Kidney epithelial cell (primary cell): ENCODE results near the gene GBE1. TPM values are rescaled to one million over a fixed set of nuclear protein-coding genes. Genes with fewer than 3 reads are reported as not detected.

Source experiments
- DNase-seq: peaks from one replicate; pipeline ENCODE4 v3.0.0-alpha.2; 2010; ENCODE audit warnings: low read depth
- H3K27me3 ChIP-seq: 2 replicates; pipeline ENCODE4 v1.6.0; 2011; ENCODE audit warnings: low read length; ENCODE audit not compliant: control insufficient read depth, insufficient read depth
- H3K36me3 ChIP-seq: 2 replicates; pipeline ENCODE4 v1.5.1; 2011; ENCODE audit warnings: low read length; ENCODE audit not compliant: control insufficient read depth, insufficient read depth
- H3K4me3 ChIP-seq: 2 replicates; pipeline ENCODE4 v1.5.1; 2011; ENCODE audit warnings: low read depth, mild to moderate bottlenecking, control low read depth, low read length
- total RNA-seq: library from RNA; depleted of rRNA; stranded (reverse); fragments of >200 nt; gene quantifications from 2 replicates; pipeline ENCODE4 v1.2.3, GENCODE V29; 2015
- TF ChIP-seq, protein P1 (sequence below): IDR thresholded peaks from 2 replicates; pipeline ENCODE4 v1.5.1; 2011; ENCODE audit warnings: mild to moderate bottlenecking, moderate library complexity, low read length, control low read depth, inconsistent platforms; ENCODE audit not compliant: insufficient read depth, poor library complexity, severe bottlenecking

The GBE1 gene
- total RNA-seq, 1 donor from 2014 or later, result 30.8 TPM

GRCh38 chr3:81540787-81541186 is 220.7 kb downstream of the GBE1 start:
- DNase-seq, result no peak
- Histone ChIP-seq H3K36me3 (no peaks in the 10 kb centered on the region), H3K27me3 (no peaks in the 10 kb centered on the region), H3K4me3 (no peak overlapping the region)
- TF ChIP-seq, protein P1, sequence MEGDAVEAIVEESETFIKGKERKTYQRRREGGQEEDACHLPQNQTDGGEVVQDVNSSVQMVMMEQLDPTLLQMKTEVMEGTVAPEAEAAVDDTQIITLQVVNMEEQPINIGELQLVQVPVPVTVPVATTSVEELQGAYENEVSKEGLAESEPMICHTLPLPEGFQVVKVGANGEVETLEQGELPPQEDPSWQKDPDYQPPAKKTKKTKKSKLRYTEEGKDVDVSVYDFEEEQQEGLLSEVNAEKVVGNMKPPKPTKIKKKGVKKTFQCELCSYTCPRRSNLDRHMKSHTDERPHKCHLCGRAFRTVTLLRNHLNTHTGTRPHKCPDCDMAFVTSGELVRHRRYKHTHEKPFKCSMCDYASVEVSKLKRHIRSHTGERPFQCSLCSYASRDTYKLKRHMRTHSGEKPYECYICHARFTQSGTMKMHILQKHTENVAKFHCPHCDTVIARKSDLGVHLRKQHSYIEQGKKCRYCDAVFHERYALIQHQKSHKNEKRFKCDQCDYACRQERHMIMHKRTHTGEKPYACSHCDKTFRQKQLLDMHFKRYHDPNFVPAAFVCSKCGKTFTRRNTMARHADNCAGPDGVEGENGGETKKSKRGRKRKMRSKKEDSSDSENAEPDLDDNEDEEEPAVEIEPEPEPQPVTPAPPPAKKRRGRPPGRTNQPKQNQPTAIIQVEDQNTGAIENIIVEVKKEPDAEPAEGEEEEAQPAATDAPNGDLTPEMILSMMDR, result no peak

DNA sequence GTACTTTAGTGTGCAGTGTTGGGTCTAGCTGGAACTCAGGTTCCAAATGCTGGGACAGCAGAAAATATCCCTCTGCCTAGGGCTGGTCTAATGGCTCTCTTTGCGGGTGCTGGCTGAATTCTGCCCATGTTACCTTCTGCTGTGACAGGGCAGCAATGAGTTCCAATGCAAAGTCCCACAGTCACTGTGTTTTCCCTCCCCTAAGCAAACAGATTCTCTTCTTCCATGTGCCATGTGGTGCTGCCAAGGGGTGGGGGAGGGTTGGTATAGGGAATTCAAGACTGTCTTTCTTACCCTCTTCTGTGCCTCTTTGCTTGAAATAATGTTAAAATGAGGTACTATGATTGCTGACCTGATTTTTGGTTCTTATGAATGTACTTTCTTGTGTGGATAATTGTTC is 229.6 kb downstream of the GBE1 start:
- Histone ChIP-seq H3K4me3 (no peak overlapping the region), H3K27me3 (no peaks in the 10 kb centered on the region), H3K36me3 (peaks cover 1% of the 10 kb centered on the region)
- no peak for DNase-seq
- TF ChIP-seq, protein P1, result no peak

DNA sequence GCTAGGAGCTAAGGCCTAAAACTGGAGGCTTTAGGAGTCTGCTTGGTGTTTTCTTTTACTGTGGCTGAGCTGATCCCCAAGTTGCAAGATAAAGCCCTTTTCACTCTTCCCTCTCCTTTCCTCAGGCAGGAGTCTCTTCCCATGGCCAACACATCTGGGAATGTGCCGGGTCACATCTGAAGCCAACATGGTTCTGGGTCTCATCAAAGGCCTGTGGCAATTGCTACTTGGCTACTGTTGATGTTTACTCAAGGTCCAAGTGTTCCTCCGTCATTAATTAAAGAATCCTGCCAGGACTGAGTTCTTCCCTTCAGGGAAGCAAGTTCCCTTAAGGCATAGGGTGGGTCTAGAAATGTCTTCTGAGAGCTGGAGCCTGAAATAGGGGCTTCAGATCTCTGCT is 230.2 kb downstream of the GBE1 start:
- TF ChIP-seq, protein P1, result no peak
- DNase-seq, result no peak
- Histone ChIP-seq H3K27me3 (no peaks in the 10 kb centered on the region), H3K4me3 (no peak overlapping the region), H3K36me3 (peaks cover 1% of the 10 kb centered on the region)

- Histone ChIP-seq H3K36me3 (peaks cover 1% of the 10 kb centered on the region), H3K4me3 (no peak overlapping the region), H3K27me3 (no peaks in the 10 kb centered on the region)
- TF ChIP-seq, protein P1, result no peak
- DNase-seq, result no peak
These were observed 231.1 kb downstream of the GBE1 start for GRCh38 chr3:81530180-81530939.

DNA sequence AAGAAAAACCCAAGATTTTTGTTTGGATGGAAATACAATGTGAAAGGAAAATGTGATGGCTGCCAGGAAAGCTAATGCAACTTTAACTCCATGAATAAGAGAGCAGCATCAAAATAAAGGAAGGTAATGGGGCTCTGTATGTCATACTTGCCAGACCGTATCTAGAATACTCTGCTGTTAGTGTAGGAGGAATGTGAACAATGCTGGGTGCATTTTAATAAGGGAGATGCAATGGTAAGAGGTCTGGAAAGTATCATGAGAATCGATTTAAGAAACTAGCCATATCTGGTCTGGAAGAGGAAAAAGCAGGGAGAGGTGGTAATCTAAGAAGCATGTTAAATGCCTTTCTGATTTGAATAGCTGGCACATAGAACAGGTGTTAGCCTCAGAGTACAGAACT is 239.6 kb downstream of the GBE1 start:
- Histone ChIP-seq H3K4me3 (no peak overlapping the region), H3K27me3 (no peaks in the 10 kb centered on the region), H3K36me3 (no peaks in the 10 kb centered on the region)
- DNase-seq, result no peak
- TF ChIP-seq, protein P1, result no peak

GRCh38 chr3:81518945-81519344 is 242.5 kb downstream of the GBE1 start:
- TF ChIP-seq, protein P1, result no peak
- no peak overlapping the region for H3K4me3 ChIP-seq
- H3K27me3 ChIP-seq, result no peaks in the 10 kb centered on the region

More at GRCh38 chr3:81518945-81519344, 242.5 kb downstream of the GBE1 start:
- DNase-seq, result no peak
- H3K36me3 ChIP-seq, result no peaks in the 10 kb centered on the region
